Upper lobe of left lung (tissue), 4 donors: Measurements from ENCODE around the gene MS4A18.

Source experiments
- CTCF ChIP-seq, 6 experiments: fragments of 450-650 bp in 4 of 6; fragments of 200-600 bp in 2 of 6; sonication (generic) in 2 of 6; IDR thresholded peaks; one replicate each; pipeline ENCODE4 v1.5.1; 2016 to 2019; ENCODE audit warnings: antibody characterized with exemption in 6 of 6
- EP300 ChIP-seq, 4 donors: sonication (generic); formaldehyde crosslinking; IDR thresholded peaks; one replicate each; pipeline ENCODE4 v1.5.1; 2017; ENCODE audit warnings: antibody characterized with exemption in 4 of 4, control low read depth in 2 of 4
- POLR2AphosphoS5 ChIP-seq, 2 donors: sonication (generic); formaldehyde crosslinking; IDR thresholded peaks; one replicate each; pipeline ENCODE4 v1.5.1; 2017; ENCODE audit warnings: antibody characterized with exemption in 2 of 2

- TF ChIP-seq CTCF (IDR thresholded peaks at IDR 0.05) (no peak), EP300 (IDR thresholded peaks at IDR 0.05) (no peak), POLR2AphosphoS5 (IDR thresholded peaks at IDR 0.05) (no peak)
These were observed 58.6 kb downstream of the MS4A18 start for GRCh38 chr11:60783141-60783484.
